ENCODE results near the gene OR4A47.
"Not testable (repeated sequence)": the region's sequence is repeated elsewhere in the genome, so short reads cannot be mapped to it uniquely, and the experiment has no call there.

The OR4A47 gene, protein sequence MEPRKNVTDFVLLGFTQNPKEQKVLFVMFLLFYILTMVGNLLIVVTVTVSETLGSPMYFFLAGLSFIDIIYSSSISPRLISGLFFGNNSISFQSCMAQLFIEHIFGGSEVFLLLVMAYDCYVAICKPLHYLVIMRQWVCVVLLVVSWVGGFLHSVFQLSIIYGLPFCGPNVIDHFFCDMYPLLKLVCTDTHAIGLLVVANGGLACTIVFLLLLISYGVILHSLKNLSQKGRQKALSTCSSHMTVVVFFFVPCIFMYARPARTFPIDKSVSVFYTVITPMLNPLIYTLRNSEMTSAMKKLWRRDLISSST

GRCh38 chr11:48488493-48488892 is at the start of gene OR4A47:
OR4A47 (plus strand) TSS chr11:48488793; CDS start chr11:48488793, 0 bp downstream.
- not testable (repeated sequence) for H3K9me3 ChIP-seq (ENCODE audit: control insufficient read depth, insufficient read depth, low read length); H3K9ac ChIP-seq (ENCODE audit: low read depth, low read length); H3K4me1 ChIP-seq (ENCODE audit: insufficient read depth, low read length); H3K36me3 ChIP-seq (ENCODE audit: insufficient read depth, low read length)

GRCh38 chr11:48455909-48456308 is 32.7 kb upstream of the OR4A47 start:
- not testable (repeated sequence) for H3K36me3 ChIP-seq (ENCODE audit: insufficient read depth, low read length); H3K9ac ChIP-seq (ENCODE audit: low read depth, low read length); H3K4me1 ChIP-seq (ENCODE audit: insufficient read depth, low read length); H3K9me3 ChIP-seq (ENCODE audit: control insufficient read depth, insufficient read depth, low read length)

DNA sequence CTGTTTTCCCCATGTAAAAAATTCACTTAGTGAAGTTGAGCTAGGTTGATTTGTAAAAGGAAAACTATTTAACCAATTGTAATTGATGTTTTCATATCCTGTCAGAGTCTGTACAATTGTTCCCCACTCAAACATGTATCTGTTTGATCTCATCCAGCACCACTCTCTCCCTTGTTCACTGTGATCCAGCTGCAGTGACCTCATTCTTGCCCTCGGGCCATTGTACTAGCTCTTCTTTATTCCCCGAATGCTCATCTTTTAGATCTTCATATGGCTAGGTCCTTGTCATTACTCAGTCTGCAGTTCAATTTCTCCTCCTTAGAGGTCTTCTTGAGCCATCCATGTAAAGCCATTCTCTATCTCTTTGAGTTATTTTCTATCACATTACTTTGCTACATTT is 14.6 kb upstream of the OR4A47 start:
- not testable (repeated sequence) for H3K9me3 ChIP-seq (ENCODE audit: control insufficient read depth, insufficient read depth, low read length); H3K4me1 ChIP-seq (ENCODE audit: insufficient read depth, low read length); H3K9ac ChIP-seq (ENCODE audit: low read depth, low read length); H3K36me3 ChIP-seq (ENCODE audit: insufficient read depth, low read length)

GRCh38 chr11:48474703-48475102 is 13.9 kb upstream of the OR4A47 start:
- not testable (repeated sequence) for H3K9me3 ChIP-seq (ENCODE audit: control insufficient read depth, insufficient read depth, low read length); H3K4me1 ChIP-seq (ENCODE audit: insufficient read depth, low read length); H3K9ac ChIP-seq (ENCODE audit: low read depth, low read length)

DNA sequence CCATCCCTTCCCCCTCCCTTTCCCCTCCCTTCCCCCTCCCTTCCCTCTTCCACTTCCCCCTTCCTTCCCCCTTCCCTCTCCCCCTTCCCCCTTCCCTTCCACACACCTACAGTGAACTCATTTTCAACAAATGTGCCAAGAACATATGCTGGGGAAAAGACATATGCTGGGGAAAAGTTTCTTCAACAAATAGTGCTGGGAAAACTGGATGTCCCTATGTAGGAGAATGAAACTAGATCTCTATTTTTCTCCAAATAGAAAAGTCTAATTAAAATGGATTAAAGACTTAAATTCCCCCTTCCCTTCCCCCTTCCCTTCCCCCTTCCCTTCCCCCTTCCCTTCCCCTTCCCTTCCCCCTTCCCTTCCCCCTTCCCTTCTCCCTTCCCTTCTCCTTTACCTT is 17.6 kb downstream of the OR4A47 start:
- H3K9ac ChIP-seq (ENCODE audit: low read depth, low read length); H3K9me3 ChIP-seq (ENCODE audit: control insufficient read depth, insufficient read depth, low read length); H3K36me3 ChIP-seq (ENCODE audit: insufficient read depth, low read length); H3K4me1 ChIP-seq (ENCODE audit: insufficient read depth, low read length): not testable (repeated sequence)

More at GRCh38 chr11:48474703-48475102, 13.9 kb upstream of the OR4A47 start:
- not testable (repeated sequence) for H3K36me3 ChIP-seq (ENCODE audit: insufficient read depth, low read length)

DNA sequence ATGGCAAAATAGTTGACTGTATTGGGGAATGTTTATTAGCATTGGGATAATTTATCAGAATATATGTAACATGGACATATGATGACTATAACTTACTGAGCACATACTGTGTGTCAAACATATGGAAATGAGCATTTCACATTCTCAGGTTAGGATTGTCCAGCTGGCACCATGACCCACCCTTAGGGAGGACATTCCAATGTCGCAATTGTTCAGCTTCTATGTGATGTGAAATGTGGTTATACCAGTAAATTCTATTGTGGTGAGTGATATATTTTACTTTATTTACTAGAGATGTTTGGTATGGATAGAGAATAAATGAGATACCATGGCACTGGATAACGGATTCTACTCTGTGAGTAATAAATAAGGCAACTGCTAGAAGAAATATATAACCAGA is 50.4 kb downstream of the OR4A47 start:
- Histone ChIP-seq H3K4me1 (ENCODE audit: insufficient read depth, low read length) (no peaks in the 10 kb centered on the region), H3K9ac (ENCODE audit: low read depth, low read length) (no peak overlapping the region), H3K36me3 (ENCODE audit: insufficient read depth, low read length) (no peaks in the 10 kb centered on the region), H3K9me3 (ENCODE audit: control insufficient read depth, insufficient read depth, low read length) (no peaks in the 10 kb centered on the region)

Data from ES-I3 (cell line).